ENCODE data around the gene PCDH9. TPM values are rescaled to one million over a fixed set of nuclear protein-coding genes. Genes with fewer than 3 reads are reported as not detected.

Gene PCDH9
- polyA plus RNA-seq, 3 donors: 0.03 TPM; not detected in 1

DNA sequence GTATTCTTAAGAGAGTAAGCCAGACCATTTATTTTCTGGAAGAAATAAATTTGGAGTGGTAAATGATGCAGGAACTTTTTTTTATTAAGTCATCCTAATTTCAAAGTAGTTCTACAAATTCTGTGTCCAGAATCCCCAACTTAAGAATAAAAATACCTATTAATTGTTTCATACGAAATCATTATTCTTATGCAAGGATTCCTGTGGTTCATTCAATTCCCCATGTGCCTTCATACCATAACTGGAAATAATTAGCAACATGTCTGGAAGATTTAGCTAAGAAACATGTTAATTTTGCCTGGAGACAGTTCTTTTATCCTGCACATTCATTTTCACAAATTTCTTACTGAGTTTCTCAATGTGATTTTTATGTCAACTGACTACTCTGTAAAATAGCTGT, 408.6 kb downstream of the PCDH9 start:
- no peak overlapping the region for H2AFZ ChIP-seq (ENCODE audit: insufficient read depth, low read depth, low read length, poor library complexity, severe bottlenecking)
- H3K79me2 ChIP-seq (ENCODE audit: insufficient read depth, low read length): no peaks in the 10 kb centered on the region
- intact Hi-C loops (cut with micrococcal nuclease): no loop called here
- H3K27ac ChIP-seq (ENCODE audit: low read depth in 1 of 2, low read length in 2 of 2): no peak overlapping the region
- H3K9me3 ChIP-seq (replicated peaks in 1 of 2; ENCODE audit: control insufficient read depth in 1 of 2, insufficient read depth in 1 of 2, low read length in 2 of 2): no peaks in the 10 kb centered on the region
- no peak overlapping the region for H3K4me2 ChIP-seq (replicated peaks; ENCODE audit: extremely low read depth, low read length, poor library complexity, severe bottlenecking)
- no peak overlapping the region for H3K4me3 Mint-ChIP-seq
- no peak overlapping the region for H3K9ac ChIP-seq (ENCODE audit: insufficient read depth, low read length, poor library complexity, severe bottlenecking)
- H3K4me3 ChIP-seq (replicated peaks in 1 of 3; ENCODE audit: low read depth in 2 of 3, low read length in 3 of 3): no peak overlapping the region
- no CpG with 5 or more reads among the region's 1 CpG for WGBS (ENCODE audit: insufficient coverage)
- no peak for DNase-seq
- peaks cover 0 to 4% (median 0%) of the 10 kb centered on the region in 3 donors for H3K27me3 Mint-ChIP-seq (ENCODE audit: low read depth in 3 of 3)
- H4K20me1 ChIP-seq (ENCODE audit: insufficient read depth, low read length): no peaks in the 10 kb centered on the region
- no peaks in the 10 kb centered on the region for H3K27me3 ChIP-seq (ENCODE audit: control insufficient read depth in 2 of 2, insufficient read depth in 2 of 2, low read length in 2 of 2)
- TF ChIP-seq, protein P1, sequence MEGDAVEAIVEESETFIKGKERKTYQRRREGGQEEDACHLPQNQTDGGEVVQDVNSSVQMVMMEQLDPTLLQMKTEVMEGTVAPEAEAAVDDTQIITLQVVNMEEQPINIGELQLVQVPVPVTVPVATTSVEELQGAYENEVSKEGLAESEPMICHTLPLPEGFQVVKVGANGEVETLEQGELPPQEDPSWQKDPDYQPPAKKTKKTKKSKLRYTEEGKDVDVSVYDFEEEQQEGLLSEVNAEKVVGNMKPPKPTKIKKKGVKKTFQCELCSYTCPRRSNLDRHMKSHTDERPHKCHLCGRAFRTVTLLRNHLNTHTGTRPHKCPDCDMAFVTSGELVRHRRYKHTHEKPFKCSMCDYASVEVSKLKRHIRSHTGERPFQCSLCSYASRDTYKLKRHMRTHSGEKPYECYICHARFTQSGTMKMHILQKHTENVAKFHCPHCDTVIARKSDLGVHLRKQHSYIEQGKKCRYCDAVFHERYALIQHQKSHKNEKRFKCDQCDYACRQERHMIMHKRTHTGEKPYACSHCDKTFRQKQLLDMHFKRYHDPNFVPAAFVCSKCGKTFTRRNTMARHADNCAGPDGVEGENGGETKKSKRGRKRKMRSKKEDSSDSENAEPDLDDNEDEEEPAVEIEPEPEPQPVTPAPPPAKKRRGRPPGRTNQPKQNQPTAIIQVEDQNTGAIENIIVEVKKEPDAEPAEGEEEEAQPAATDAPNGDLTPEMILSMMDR (IDR thresholded peaks at IDR 0.05): no peak
- no peaks in the 10 kb centered on the region for H3K36me3 Mint-ChIP-seq
- no peaks in the 10 kb centered on the region for H3K4me1 Mint-ChIP-seq
- no peaks in the 10 kb centered on the region for H3K4me1 ChIP-seq (ENCODE audit: control insufficient read depth in 1 of 2, insufficient read depth in 2 of 2, low read length in 2 of 2)
- H3K36me3 ChIP-seq (replicated peaks in 1 of 2; ENCODE audit: control insufficient read depth in 1 of 2, insufficient read depth in 2 of 2, low read length in 2 of 2): no peaks in the 10 kb centered on the region
- no peak overlapping the region for H3K27ac Mint-ChIP-seq
- peaks cover 0 to 9% (median 5%) of the 10 kb centered on the region in 7 donors for H3K9me3 Mint-ChIP-seq

DNA sequence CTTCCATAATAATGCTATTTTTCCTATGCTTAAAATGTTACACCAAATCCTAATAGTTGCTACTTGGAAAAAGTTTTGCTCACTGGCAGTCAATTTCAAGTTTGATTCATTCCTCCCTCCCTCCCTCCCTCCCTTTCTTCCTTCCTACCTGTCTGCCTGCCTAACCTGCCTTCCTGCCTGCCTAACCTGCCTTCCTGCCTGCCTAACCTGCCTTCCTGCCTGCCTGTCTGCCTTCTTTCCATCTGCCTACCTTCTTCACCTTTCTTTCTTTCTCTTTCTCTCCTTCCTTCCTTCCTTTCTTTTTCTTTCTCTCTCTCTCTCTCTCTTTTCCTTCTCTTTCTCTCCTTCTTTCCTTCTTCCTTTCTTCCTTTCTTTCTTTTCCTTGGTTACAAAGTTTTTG, 418.7 kb downstream of the PCDH9 start:
- peaks cover 0 to 5% (median 3%) of the 10 kb centered on the region in 7 donors for H3K9me3 Mint-ChIP-seq
- H3K9ac ChIP-seq (ENCODE audit: insufficient read depth, low read length, poor library complexity, severe bottlenecking): no peak overlapping the region
- no peaks in the 10 kb centered on the region for H3K4me1 ChIP-seq (ENCODE audit: control insufficient read depth in 1 of 2, insufficient read depth in 2 of 2, low read length in 2 of 2)
- no peaks in the 10 kb centered on the region for H3K4me1 Mint-ChIP-seq
- H3K4me3 Mint-ChIP-seq: no peak overlapping the region
- H3K36me3 Mint-ChIP-seq: no peaks in the 10 kb centered on the region
- H3K27ac Mint-ChIP-seq: no peak overlapping the region
- TF ChIP-seq, protein P1 (IDR thresholded peaks at IDR 0.05): no peak
- H3K36me3 ChIP-seq (replicated peaks in 1 of 2; ENCODE audit: control insufficient read depth in 1 of 2, insufficient read depth in 2 of 2, low read length in 2 of 2): no peaks in the 10 kb centered on the region
- no peak overlapping the region for H3K27ac ChIP-seq (ENCODE audit: low read depth in 1 of 2, low read length in 2 of 2)
- H3K4me2 ChIP-seq (replicated peaks; ENCODE audit: extremely low read depth, low read length, poor library complexity, severe bottlenecking): no peak overlapping the region
- no peak for DNase-seq
- H4K20me1 ChIP-seq (ENCODE audit: insufficient read depth, low read length): no peaks in the 10 kb centered on the region
- no peak overlapping the region for H3K4me3 ChIP-seq (replicated peaks in 1 of 3; ENCODE audit: low read depth in 2 of 3, low read length in 3 of 3)
- no peaks in the 10 kb centered on the region for H3K27me3 ChIP-seq (ENCODE audit: control insufficient read depth in 2 of 2, insufficient read depth in 2 of 2, low read length in 2 of 2)
- H2AFZ ChIP-seq (ENCODE audit: insufficient read depth, low read depth, low read length, poor library complexity, severe bottlenecking): no peak overlapping the region
- no peaks in the 10 kb centered on the region for H3K79me2 ChIP-seq (ENCODE audit: insufficient read depth, low read length)
- no peaks in the 10 kb centered on the region for H3K27me3 Mint-ChIP-seq (ENCODE audit: low read depth in 3 of 3)
- intact Hi-C loops (cut with micrococcal nuclease): no loop called here
- H3K9me3 ChIP-seq (replicated peaks in 1 of 2; ENCODE audit: control insufficient read depth in 1 of 2, insufficient read depth in 1 of 2, low read length in 2 of 2): peaks cover 0 to 4% of the 10 kb centered on the region in 2 donors
